ENCODE data around the gene PXDN. TPM values are rescaled to one million over a fixed set of nuclear protein-coding genes. Genes with fewer than 3 reads are reported as not detected.

The PXDN gene
- total and polyA plus RNA-seq, 11 donors, result 5.9 to 83.7 (median 28.2) TPM

GRCh38 chr2:1618974-1619373, 125.3 kb downstream of the PXDN start:
- Histone ChIP-seq H3K9me3 (no peaks in the 10 kb centered on the region), H3K4me1 (peaks cover 0 to 9% (median 0%) of the 10 kb centered on the region in 12 donors), H3K36me3 (no peaks in the 10 kb centered on the region), H3K27ac (no peak overlapping the region), H3K27me3 (no peaks in the 10 kb centered on the region), H3K4me3 (no peak overlapping the region)
- TF ChIP-seq POLR2A (IDR thresholded peaks at IDR 0.05) (no peak), CTCF (IDR thresholded peaks at IDR 0.05) (no peak)
- ATAC-seq (no peak), DNase-seq (no peak)
- 75 to 94% methylated on average over 3 of the region's 3 CpGs; no CpG with 5 or more reads in 2 of the 4 donors for WGBS, 4 donors
- intact Hi-C loops (cut with DNase I), result no loop called here

- Histone ChIP-seq H3K9me3 (no peaks in the 10 kb centered on the region), H3K27ac (no peak overlapping the region), H3K36me3 (no peaks in the 10 kb centered on the region), H3K27me3 (no peaks in the 10 kb centered on the region), H3K4me3 (no peak overlapping the region), H3K4me1 (peaks cover 0 to 15% (median 2%) of the 10 kb centered on the region in 12 donors)
- TF ChIP-seq CTCF (IDR thresholded peaks at IDR 0.05) (no peak), POLR2A (IDR thresholded peaks at IDR 0.05) (no peak)
- intact Hi-C loops (cut with DNase I), result no loop called here
- ATAC-seq, result no peak
- DNase-seq, result peak in 1 of 5 donors; percentile 17
- WGBS, 4 donors, result 89 to 94% (median 93%) methylated on average over 17 to 20 of the region's 20 CpGs
Observed at GRCh38 chr2:1618191-1618961, 125.9 kb downstream of the PXDN start.

GRCh38 chr2:1617425-1618021, 126.8 kb downstream of the PXDN start:
- Histone ChIP-seq H3K9me3 (no peaks in the 10 kb centered on the region), H3K4me3 (no peak overlapping the region), H3K36me3 (no peaks in the 10 kb centered on the region), H3K4me1 (peaks cover 0 to 17% (median 2%) of the 10 kb centered on the region in 12 donors), H3K27ac (no peak overlapping the region), H3K27me3 (no peaks in the 10 kb centered on the region)
- intact Hi-C loops (cut with DNase I), result no loop called here
- WGBS, 4 donors, result 81 to 90% (median 85%) methylated on average over 10 to 11 of the region's 11 CpGs
- DNase-seq (no peak), ATAC-seq (no peak)
- TF ChIP-seq POLR2A (IDR thresholded peaks at IDR 0.05) (no peak), CTCF (IDR thresholded peaks at IDR 0.05) (no peak)

GRCh38 chr2:1614564-1614963, 129.8 kb downstream of the PXDN start:
- H3K27me3 ChIP-seq, result no peaks in the 10 kb centered on the region
- H3K36me3 ChIP-seq, result no peaks in the 10 kb centered on the region
- peaks cover 0 to 17% (median 2%) of the 10 kb centered on the region in 12 donors for H3K4me1 ChIP-seq
- no peaks in the 10 kb centered on the region for H3K9me3 ChIP-seq
- intact Hi-C loops (cut with DNase I), result no loop called here
- ATAC-seq (no peak), DNase-seq (no peak)
- peak overlapping the region in 5 of 12 donors; percentile 16 to 76 (median 61) for H3K27ac ChIP-seq
- no peak overlapping the region for H3K4me3 ChIP-seq
- 68 to 75% (median 73%) methylated on average over 10 of the region's 10 CpGs for WGBS, 4 donors
- TF ChIP-seq CTCF (IDR thresholded peaks at IDR 0.05), result no peak
- TF ChIP-seq POLR2A (IDR thresholded peaks at IDR 0.05), result no peak

Measured in heart left ventricle (tissue), 16 donors.